H9 (cell line): Measurements from ENCODE around the gene NOVA2. TPM values are rescaled to one million over a fixed set of nuclear protein-coding genes. Genes with fewer than 3 reads are reported as not detected.

Source experiments
- DNase-seq: peaks from one replicate; pipeline ENCODE4 v3.0.0-alpha.2; 2017
- H2AFZ ChIP-seq: one replicate; pipeline ENCODE4 v1.6.1; 2013; ENCODE audit warnings: mild to moderate bottlenecking, low read length, control low read depth, moderate library complexity
- H2AK5ac ChIP-seq: 2 replicates; pipeline ENCODE4 v1.6.1; 2013; ENCODE audit warnings: low read length, control low read depth, mixed read lengths; ENCODE audit not compliant: insufficient read length
- H2BK120ac ChIP-seq: one replicate; pipeline ENCODE4 v1.6.1; 2013; ENCODE audit warnings: low read depth, mild to moderate bottlenecking, low read length, control low read depth, inconsistent platforms; ENCODE audit not compliant: poor library complexity, severe bottlenecking
- H2BK12ac ChIP-seq: 2 replicates; pipeline ENCODE4 v1.6.1; 2013; ENCODE audit warnings: low read length, control low read depth, mixed read lengths, low read depth; ENCODE audit not compliant: insufficient read length
- H2BK15ac ChIP-seq: 2 replicates; pipeline ENCODE4 v1.6.1; 2013; ENCODE audit warnings: low read depth, low read length, control low read depth
- H2BK20ac ChIP-seq: one replicate; pipeline ENCODE4 v1.6.1; 2013; ENCODE audit warnings: low read depth, mild to moderate bottlenecking, low read length, control low read depth, inconsistent platforms; ENCODE audit not compliant: poor library complexity, severe bottlenecking
- H2BK5ac ChIP-seq: 2 replicates; pipeline ENCODE4 v1.6.1; 2013; ENCODE audit warnings: low read length, control low read depth, mixed read lengths; ENCODE audit not compliant: insufficient read length
- H3K14ac ChIP-seq: 2 replicates; pipeline ENCODE4 v1.6.1; 2013; ENCODE audit warnings: low read length, control low read depth; ENCODE audit not compliant: insufficient read depth
- H3K18ac ChIP-seq: 2 replicates; pipeline ENCODE4 v1.6.1; 2013; ENCODE audit warnings: low read depth, mild to moderate bottlenecking, mixed read lengths, low read length, control low read depth; ENCODE audit not compliant: insufficient read length
- H3K23ac ChIP-seq: 2 replicates; pipeline ENCODE4 v1.6.1; 2013; ENCODE audit warnings: low read length, control low read depth, mixed read lengths, low read depth; ENCODE audit not compliant: insufficient read length
- H3K23me2 ChIP-seq: 2 replicates; pipeline ENCODE4 v1.6.1; 2013; ENCODE audit warnings: low read depth, mild to moderate bottlenecking, mixed read lengths, low read length, control low read depth; ENCODE audit not compliant: insufficient read length, poor library complexity, severe bottlenecking
- H3K27ac ChIP-seq: 2 replicates; pipeline ENCODE4 v1.5.1; 2013; ENCODE audit warnings: low read length, control low read depth, mixed read lengths, low read depth; ENCODE audit not compliant: insufficient read length
- H3K27me3 ChIP-seq: 2 replicates; pipeline ENCODE4 v1.6.1; 2013; ENCODE audit warnings: low read length, control low read depth, inconsistent platforms; ENCODE audit not compliant: insufficient read depth
- H3K4ac ChIP-seq: 2 replicates; pipeline ENCODE4 v1.6.1; 2013; ENCODE audit warnings: low read depth, mild to moderate bottlenecking, control low read depth, inconsistent platforms, low read length, moderate library complexity
- H3K4me1 ChIP-seq: 2 replicates; pipeline ENCODE4 v1.6.1; 2013; ENCODE audit warnings: low read length, control low read depth, inconsistent platforms; ENCODE audit not compliant: insufficient read depth
- H3K4me2 ChIP-seq: 2 replicates; pipeline ENCODE4 v1.6.1; 2013; ENCODE audit warnings: low read length, control low read depth, mixed read lengths; ENCODE audit not compliant: insufficient read length, insufficient read depth
- H3K56ac ChIP-seq: 2 replicates; pipeline ENCODE4 v1.6.1; 2013; ENCODE audit warnings: low read depth, mild to moderate bottlenecking, mixed read lengths, low read length, control low read depth; ENCODE audit not compliant: insufficient read length
- H3K79me1 ChIP-seq: 2 replicates; pipeline ENCODE4 v1.6.1; 2013; ENCODE audit warnings: low read depth, mild to moderate bottlenecking, moderate library complexity, low read length, control low read depth, inconsistent platforms; ENCODE audit not compliant: insufficient read depth, poor library complexity, severe bottlenecking
- H3K79me2 ChIP-seq: 2 replicates; pipeline ENCODE4 v1.6.1; 2013; ENCODE audit warnings: low read length, control low read depth, inconsistent platforms; ENCODE audit not compliant: insufficient read depth
- H3K9ac ChIP-seq: 2 replicates; pipeline ENCODE4 v1.6.1; 2013; ENCODE audit warnings: low read length, control low read depth, mixed read lengths; ENCODE audit not compliant: insufficient read length; ENCODE audit errors: extremely low read depth
- H3K9me3 ChIP-seq: one replicate; pipeline ENCODE4 v1.6.1; 2013; ENCODE audit warnings: low read depth, low read length, inconsistent platforms; ENCODE audit not compliant: control insufficient read depth
- H3T11ph ChIP-seq: one replicate; pipeline ENCODE4 v1.6.1; 2013; ENCODE audit warnings: mild to moderate bottlenecking, low read length, control low read depth, inconsistent platforms
- H4K20me1 ChIP-seq: one replicate; pipeline ENCODE4 v1.6.1; 2013; ENCODE audit not compliant: control insufficient read depth, insufficient read length, insufficient read depth
- H4K5ac ChIP-seq: 2 replicates; pipeline ENCODE4 v1.6.1; 2013; ENCODE audit warnings: low read depth, mild to moderate bottlenecking, mixed read lengths, low read length, control low read depth; ENCODE audit not compliant: insufficient read length
- H4K8ac ChIP-seq: replicated peaks from 2 replicates; pipeline ENCODE4 v1.6.1; 2013; ENCODE audit warnings: low read length, control low read depth, mixed read lengths, low read depth; ENCODE audit not compliant: insufficient read length
- H4K91ac ChIP-seq: 2 replicates; pipeline ENCODE4 v1.6.1; 2013; ENCODE audit warnings: low read depth, mild to moderate bottlenecking, moderate library complexity, mixed read lengths, low read length, control low read depth; ENCODE audit not compliant: insufficient read length
- H3K27ac Mint-ChIP-seq, 3 experiments: 2 replicates in 2 of 3; 3 replicates in 1 of 3; pipeline ENCODE4 v1.8.0; 2020 to 2021; ENCODE audit warnings: mixed read lengths in 3 of 3, mild to moderate bottlenecking in 1 of 3, moderate library complexity in 1 of 3
- H3K27me3 Mint-ChIP-seq: 2 replicates; pipeline ENCODE4 v1.8.0; 2021; ENCODE audit warnings: low read depth, mild to moderate bottlenecking, moderate library complexity, mixed read lengths
- H3K36me3 Mint-ChIP-seq, 3 experiments: 2 replicates in 2 of 3; 3 replicates in 1 of 3; pipeline ENCODE4 v1.8.0; 2020 to 2021; ENCODE audit warnings: low read depth in 3 of 3, mixed read lengths in 3 of 3; ENCODE audit not compliant: insufficient read depth in 1 of 3
- H3K4me1 Mint-ChIP-seq, 2 experiments: 2 replicates each; pipeline ENCODE4 v1.8.0; 2020; ENCODE audit warnings: mixed read lengths in 2 of 2
- H3K4me3 Mint-ChIP-seq, 2 experiments: 2 replicates in 1 of 2; 3 replicates in 1 of 2; pipeline ENCODE4 v1.8.0; 2020 to 2021; ENCODE audit warnings: mild to moderate bottlenecking in 2 of 2, mixed read lengths in 2 of 2, moderate library complexity in 1 of 2
- H3K9me3 Mint-ChIP-seq, 2 experiments: 2 replicates in 1 of 2; 3 replicates in 1 of 2; pipeline ENCODE4 v1.8.0; 2020; ENCODE audit warnings: mild to moderate bottlenecking in 2 of 2, mixed read lengths in 2 of 2, moderate library complexity in 1 of 2
- WGBS: extraction: QIAGEN DNeasy Blood & Tissue Kit; methylation state at CpG from one replicate; pipeline ENCODE4 v1.1.7; 2013; ENCODE audit warnings: missing lambda C conversion rate, low lambda C conversion rate, mixed read lengths; ENCODE audit not compliant: insufficient read length; ENCODE audit errors: extremely low coverage; 5-methylcytosine and 5-hydroxymethylcytosine counted together
- total RNA-seq: library from RNA; stranded (reverse); gene quantifications from 2 replicates; pipeline ENCODE4 v1.2.1, GENCODE V29; 2021
- TF ChIP-seq, protein P1 (sequence below): fragments of 200-600 bp; sonication (generic); conservative IDR thresholded peaks from 3 replicates; pipeline ENCODE4 v1.8.0; 2021; ENCODE audit warnings: antibody characterized with exemption, mild to moderate bottlenecking

The NOVA2 gene
- total RNA-seq, 1 experiment from 2014 or later, result 8.8 TPM

DNA sequence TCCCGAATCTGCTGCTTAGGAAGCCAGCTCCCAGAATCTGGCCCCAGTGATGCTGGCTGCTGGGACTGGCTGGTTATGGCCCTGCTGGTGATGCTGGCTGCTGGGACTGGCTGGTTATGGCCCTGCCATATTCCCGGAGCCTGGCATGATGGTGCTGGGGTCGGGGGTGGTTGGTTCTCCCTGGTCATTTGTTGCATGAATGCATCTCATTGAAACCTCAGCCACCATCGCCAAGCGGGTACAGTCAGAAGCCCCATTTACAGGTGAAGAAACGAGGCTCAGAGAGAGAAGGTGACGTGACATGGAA lies 47.1 kb upstream of the NOVA2 start:
- Histone ChIP-seq H4K20me1 (no peaks in the 10 kb centered on the region), H3K4ac (no peak overlapping the region), H2AFZ (no peak overlapping the region), H3K4me2 (no peak overlapping the region), H4K91ac (no peak overlapping the region), H3K79me1 (no peaks in the 10 kb centered on the region), H2BK20ac (no peak overlapping the region), H2BK5ac (no peak overlapping the region), H2BK12ac (no peak overlapping the region), H3K23ac (no peak overlapping the region), H3K18ac (no peak overlapping the region), H3K27ac (no peak overlapping the region), H3T11ph (no peak overlapping the region), H3K27me3 (peaks cover 3% of the 10 kb centered on the region; the same call in 1 of the 2 replicates), H3K4me1 (no peaks in the 10 kb centered on the region), H3K23me2 (peaks cover 9% of the 10 kb centered on the region), H4K5ac (no peak overlapping the region), H3K14ac (no peak overlapping the region), H3K79me2 (no peaks in the 10 kb centered on the region), H2BK15ac (no peak overlapping the region), H2AK5ac (no peak overlapping the region), H3K56ac (no peak overlapping the region), H3K9me3 (no peaks in the 10 kb centered on the region), H3K9ac (no peak overlapping the region), H4K8ac (no peak overlapping the region), H2BK120ac (no peak overlapping the region)
- no CpG with 5 or more reads among the region's 7 CpGs for WGBS
- no peak overlapping the region for H3K27ac Mint-ChIP-seq
- H3K4me1 Mint-ChIP-seq, result peaks cover 17 to 27% of the 10 kb centered on the region in 2 experiments
- H3K36me3 Mint-ChIP-seq, result peaks cover 0 to 7% (median 5%) of the 10 kb centered on the region in 3 experiments; a peak in 4 of 7 replicates
- H3K9me3 Mint-ChIP-seq, result peaks cover 0 to 1% of the 10 kb centered on the region in 2 experiments; a peak in 1 of 5 replicates
- H3K27me3 Mint-ChIP-seq, result peaks cover 8% of the 10 kb centered on the region
- no peak for DNase-seq
- no peak overlapping the region for H3K4me3 Mint-ChIP-seq
- TF ChIP-seq, protein P1, sequence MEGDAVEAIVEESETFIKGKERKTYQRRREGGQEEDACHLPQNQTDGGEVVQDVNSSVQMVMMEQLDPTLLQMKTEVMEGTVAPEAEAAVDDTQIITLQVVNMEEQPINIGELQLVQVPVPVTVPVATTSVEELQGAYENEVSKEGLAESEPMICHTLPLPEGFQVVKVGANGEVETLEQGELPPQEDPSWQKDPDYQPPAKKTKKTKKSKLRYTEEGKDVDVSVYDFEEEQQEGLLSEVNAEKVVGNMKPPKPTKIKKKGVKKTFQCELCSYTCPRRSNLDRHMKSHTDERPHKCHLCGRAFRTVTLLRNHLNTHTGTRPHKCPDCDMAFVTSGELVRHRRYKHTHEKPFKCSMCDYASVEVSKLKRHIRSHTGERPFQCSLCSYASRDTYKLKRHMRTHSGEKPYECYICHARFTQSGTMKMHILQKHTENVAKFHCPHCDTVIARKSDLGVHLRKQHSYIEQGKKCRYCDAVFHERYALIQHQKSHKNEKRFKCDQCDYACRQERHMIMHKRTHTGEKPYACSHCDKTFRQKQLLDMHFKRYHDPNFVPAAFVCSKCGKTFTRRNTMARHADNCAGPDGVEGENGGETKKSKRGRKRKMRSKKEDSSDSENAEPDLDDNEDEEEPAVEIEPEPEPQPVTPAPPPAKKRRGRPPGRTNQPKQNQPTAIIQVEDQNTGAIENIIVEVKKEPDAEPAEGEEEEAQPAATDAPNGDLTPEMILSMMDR, result no peak
